ENCODE results near the gene DBN1.

The DBN1 gene

DNA sequence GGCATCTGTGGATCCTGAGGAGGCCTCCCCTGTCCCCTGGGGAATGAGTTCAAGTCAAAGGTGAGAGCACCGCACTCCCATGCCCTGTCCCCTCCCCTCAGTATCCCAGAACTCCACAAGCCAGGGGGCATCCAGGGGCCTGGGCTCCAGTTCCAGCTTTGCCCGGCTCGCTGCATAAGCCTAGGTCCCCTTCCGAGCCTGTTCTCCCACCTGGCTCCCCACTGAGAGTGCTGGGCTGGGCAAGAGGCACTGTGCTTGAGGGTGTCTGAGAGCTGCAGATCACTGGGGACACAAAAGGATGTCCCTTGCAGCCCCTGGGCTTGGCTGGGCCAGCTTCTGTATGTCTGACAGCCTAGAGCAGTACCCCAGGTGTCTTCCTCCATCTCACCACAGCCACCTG is 31.6 kb upstream of the DBN1 start:
- TF ChIP-seq, protein P1, sequence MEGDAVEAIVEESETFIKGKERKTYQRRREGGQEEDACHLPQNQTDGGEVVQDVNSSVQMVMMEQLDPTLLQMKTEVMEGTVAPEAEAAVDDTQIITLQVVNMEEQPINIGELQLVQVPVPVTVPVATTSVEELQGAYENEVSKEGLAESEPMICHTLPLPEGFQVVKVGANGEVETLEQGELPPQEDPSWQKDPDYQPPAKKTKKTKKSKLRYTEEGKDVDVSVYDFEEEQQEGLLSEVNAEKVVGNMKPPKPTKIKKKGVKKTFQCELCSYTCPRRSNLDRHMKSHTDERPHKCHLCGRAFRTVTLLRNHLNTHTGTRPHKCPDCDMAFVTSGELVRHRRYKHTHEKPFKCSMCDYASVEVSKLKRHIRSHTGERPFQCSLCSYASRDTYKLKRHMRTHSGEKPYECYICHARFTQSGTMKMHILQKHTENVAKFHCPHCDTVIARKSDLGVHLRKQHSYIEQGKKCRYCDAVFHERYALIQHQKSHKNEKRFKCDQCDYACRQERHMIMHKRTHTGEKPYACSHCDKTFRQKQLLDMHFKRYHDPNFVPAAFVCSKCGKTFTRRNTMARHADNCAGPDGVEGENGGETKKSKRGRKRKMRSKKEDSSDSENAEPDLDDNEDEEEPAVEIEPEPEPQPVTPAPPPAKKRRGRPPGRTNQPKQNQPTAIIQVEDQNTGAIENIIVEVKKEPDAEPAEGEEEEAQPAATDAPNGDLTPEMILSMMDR (IDR thresholded peaks at IDR 0.05; ENCODE audit: low read depth, low read length, missing control alignments) = no peak
- H3K4me3 ChIP-seq (replicated peaks; ENCODE audit: low read depth, low read length) = no peak overlapping the region
- DNase-seq (ENCODE audit: extremely low read depth, low read depth) = no peak

DNA sequence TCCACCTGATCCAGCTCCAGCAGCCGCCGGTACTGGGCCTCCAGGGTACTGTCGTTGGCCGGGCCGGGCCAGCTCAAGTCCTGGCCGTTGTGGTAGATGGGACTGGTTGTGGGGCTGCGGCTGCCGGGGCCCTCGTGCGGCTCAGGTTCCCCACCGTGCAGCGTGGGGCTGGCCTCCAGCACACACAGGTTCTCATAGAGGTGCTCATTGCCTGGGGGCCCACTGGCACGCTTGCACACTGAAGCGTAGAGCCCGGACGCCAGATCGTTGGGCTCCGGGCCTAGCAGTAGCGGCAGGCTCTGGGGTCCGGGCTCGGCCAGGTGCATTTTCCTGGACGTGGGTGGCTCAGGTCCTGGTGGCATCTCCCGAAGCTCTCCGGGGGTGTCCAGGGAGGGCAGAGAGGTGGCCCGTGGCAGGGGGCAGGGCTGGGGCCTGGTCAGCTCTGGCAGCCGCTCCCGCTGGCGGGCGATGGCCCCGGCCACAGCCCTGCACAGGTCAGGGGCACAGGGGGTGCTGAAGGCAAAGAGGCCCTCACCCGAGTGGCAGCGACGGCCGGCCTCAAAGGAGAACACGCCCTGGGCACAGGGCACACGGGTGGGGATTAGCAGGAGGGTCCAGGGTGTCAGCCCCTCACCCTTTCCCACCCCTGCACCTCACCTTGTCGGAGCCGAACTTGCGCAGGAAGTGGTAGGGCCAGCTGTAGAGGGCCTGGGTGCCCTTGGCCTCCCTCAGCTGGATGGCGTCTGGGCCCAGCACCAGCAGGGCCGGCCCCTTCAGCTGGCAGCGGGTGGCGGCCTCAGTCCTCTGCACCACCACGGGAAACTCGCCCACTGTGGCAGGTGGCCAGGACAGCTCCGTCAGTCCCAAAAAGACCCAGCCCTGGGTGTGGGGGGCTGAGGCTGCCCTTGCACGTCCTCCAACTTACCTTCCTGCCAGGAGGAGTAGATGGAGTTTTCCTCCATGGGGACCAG is 30.9 kb upstream of the DBN1 start:
- H3K4me3 ChIP-seq (replicated peaks; ENCODE audit: low read depth, low read length) = no peak overlapping the region
- no peak for DNase-seq (ENCODE audit: extremely low read depth, low read depth)
- TF ChIP-seq, protein P1 (IDR thresholded peaks at IDR 0.05; ENCODE audit: low read depth, low read length, missing control alignments) = no peak

DNA sequence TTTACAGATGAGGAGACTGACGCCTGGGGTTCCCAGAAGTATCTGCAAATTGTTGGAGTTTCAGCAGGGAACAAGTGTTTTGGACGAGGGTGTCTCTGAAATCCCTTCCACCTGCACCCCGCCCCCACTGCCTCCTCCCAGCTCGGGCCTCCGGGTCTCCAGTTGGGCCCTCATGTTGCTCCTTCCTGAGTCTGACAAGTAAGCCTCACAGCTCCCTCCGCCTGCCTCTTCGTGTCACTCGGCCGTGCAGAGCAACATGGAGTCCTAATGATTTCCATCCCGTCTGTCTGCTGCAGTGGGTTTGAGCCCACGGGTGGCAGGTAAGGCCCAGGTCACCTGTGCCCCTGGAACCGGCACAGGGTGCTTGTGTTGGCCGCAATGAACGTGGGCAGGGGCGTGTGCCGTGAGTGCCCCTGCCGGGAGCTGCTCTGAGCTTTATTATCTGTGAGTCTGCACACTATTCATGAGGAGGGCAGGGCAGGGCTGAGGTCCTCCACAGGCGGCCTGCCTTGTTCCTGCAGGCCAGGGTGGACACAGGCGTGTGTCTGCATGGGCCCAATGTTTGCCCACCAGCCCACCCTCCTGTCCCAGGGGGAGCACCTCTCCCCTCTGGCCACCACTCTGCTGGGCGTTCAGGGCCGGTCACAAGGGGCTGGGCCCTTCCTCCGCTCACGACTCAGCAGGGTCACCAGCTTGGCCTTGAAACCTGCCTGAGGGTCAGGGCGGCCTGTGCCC is 30.1 kb upstream of the DBN1 start:
- DNase-seq (ENCODE audit: extremely low read depth, low read depth) = no peak
- TF ChIP-seq, protein P1 (IDR thresholded peaks at IDR 0.05; ENCODE audit: low read depth, low read length, missing control alignments) = no peak
- no peak overlapping the region for H3K4me3 ChIP-seq (replicated peaks; ENCODE audit: low read depth, low read length)

DNA sequence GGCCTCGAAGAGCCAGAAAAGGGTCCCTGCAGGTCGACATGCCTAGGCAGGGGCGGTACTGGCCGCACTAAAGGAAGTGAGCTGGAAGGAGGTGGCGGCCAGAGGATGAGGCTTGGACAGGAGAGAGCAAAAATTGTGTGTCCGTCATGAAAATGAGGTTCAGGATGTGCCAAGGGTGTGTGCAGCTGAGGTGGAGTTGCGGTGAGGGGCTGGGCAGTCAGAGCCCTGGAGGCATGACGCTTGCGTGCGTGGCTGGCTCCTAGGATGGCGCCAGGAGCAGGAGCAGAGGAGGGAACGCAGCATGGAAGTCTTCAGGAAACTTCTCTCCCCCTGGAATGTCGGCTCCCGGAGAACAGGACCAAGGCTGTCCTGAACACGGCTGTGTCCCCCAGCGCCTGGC is 29.5 kb upstream of the DBN1 start:
- TF ChIP-seq, protein P1 (IDR thresholded peaks at IDR 0.05; ENCODE audit: low read depth, low read length, missing control alignments) = no peak
- DNase-seq (ENCODE audit: extremely low read depth, low read depth) = no peak
- H3K4me3 ChIP-seq (replicated peaks; ENCODE audit: low read depth, low read length) = no peak overlapping the region

DNA sequence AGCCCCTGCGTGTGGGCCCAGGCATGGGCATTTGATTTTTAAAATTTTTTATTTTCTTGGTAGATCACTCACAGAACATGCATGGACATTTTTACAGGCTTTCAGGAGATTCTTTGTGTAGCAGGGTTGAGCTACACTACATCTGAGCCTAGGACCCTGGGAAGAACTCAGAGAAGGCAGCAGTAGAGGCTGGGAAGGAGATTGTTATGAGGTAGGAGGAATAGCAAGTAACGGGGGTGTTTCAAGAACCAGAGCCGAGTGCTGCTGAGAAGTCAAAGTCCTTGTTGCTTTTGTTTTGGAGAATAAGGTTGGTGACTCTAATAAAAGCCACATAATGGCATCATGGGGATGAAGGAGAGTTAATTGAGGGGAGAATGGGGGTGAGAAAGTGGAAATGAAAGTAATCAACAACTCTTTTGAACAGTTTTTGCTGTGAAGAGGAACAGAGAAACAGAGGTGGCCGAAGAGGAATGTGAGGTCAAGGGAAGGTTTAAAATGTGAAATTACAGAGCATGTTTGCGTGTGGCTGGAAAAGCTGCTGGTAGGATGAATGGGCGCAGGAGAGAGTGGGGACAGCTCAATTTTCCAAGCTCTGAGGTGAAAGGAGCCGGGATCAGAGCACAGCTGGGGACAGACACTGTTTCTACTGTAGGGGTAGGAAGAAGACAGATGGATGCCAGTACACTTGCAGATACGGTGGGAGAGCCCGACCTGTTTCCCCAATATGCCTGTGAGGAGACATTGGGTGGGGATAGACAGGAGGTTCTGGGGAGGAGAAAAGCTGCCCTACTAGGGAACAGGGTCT is 28.6 kb upstream of the DBN1 start:
- H3K4me3 ChIP-seq (replicated peaks; ENCODE audit: low read depth, low read length) = no peak overlapping the region
- no peak for DNase-seq (ENCODE audit: extremely low read depth, low read depth)
- TF ChIP-seq, protein P1 (IDR thresholded peaks at IDR 0.05; ENCODE audit: low read depth, low read length, missing control alignments) = no peak
